GM12801 (cell line): ENCODE results near the gene ANKLE2.

Experiments
- CTCF ChIP-seq: IDR thresholded peaks from one replicate; pipeline ENCODE4 v1.5.1; 2011; ENCODE audit warnings: control low read depth; ENCODE audit not compliant: insufficient read length; ENCODE audit errors: extremely low read depth

ANKLE2 gene

GRCh38 chr12:132764231-132764630 lies 2.6 kb upstream of the ANKLE2 start:
- TF ChIP-seq CTCF = no peak

GRCh38 chr12:132761921-132762583 lies 420 bp upstream of the ANKLE2 start:
- TF ChIP-seq CTCF = no peak

DNA sequence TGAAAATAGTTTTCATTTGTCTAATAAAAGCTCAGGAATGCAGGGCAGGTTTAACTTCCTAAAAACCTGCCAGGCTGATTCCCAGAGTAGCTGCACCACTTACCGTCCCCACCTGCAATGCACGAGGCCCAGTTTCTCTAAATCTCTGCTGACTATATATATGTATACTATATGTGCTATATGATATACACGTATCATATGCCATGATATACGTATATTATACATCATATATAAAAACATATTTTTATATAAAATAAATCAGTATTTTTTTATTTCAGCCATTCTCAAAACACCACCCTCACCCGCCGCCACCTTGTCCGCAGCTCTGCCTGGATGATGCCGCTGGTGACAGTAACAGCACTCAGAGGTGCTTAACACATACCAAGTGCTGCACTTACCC lies 2.3 kb downstream of the ANKLE2 start:
- TF ChIP-seq CTCF = no peak

GRCh38 chr12:132754160-132754932 lies 7.3 kb downstream of the ANKLE2 start:
- no peak for TF ChIP-seq CTCF

DNA sequence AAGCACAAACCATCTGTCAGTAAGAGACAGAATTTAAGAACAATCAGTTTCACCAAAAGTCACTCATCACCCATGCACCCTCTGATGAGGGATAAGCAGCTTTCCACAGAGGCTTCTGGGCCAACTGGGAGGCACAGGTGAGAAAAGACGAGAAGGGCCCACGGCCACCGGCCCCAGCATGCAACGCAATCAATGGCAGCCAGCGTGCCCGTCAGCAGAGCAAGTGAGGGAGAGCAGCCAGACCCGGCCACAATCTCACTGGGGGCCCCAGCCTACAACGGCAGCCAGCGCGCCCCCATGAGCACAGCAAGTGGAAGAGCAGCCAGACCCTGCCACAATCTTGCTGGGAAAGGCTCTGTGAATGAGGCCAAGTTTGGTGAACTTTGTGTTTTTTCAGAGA lies 13.3 kb downstream of the ANKLE2 start:
- no peak for TF ChIP-seq CTCF

DNA sequence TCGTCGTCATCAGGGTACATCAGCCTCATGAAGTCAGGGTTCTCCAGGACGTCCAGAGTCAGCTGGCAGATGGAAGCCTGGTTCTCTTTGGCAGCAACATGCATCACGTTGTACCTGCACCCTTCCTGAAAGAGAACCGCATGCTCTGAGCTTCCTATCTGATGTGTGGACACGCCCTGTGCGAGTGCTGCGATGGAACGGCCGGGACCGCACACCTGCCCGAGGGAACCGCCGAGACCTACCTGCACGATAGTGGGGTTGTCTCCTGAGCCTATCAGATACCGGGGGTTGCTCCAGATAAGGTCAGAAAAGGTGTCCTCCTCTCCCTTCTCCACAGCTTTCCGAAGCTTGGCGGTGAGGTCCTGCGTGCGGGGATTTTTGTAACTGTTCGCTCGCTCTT lies 13.7 kb downstream of the ANKLE2 start:
- no peak for TF ChIP-seq CTCF

DNA sequence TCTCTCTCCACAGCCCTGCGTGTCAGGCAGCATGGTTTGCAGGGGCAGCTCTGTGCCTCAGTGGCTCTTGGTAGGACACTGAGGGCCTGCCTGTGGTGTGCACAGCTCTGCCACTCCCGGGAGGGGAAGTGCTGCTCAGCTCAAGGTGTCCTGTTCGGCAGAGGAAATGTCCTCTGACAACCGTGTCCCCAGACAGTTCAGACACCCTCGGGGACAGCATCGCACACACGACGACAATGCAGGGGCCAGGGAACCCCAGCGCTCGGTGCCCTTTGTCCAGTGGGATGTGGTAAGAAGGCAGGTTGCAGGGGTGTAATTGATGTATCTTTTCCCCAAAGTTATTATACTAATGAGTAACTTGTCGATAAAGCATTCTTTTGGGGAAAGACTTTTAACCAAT lies 14.2 kb downstream of the ANKLE2 start:
- TF ChIP-seq CTCF = no peak
